Spleen (tissue), 7 donors: ENCODE results near the gene GRIPAP1.

Experiments
- POLR2AphosphoS5 ChIP-seq, 3 donors: sonication (generic); formaldehyde crosslinking; IDR thresholded peaks; one replicate each; pipeline ENCODE4 v1.5.1; 2017; ENCODE audit warnings: antibody characterized with exemption in 3 of 3
- TF ChIP-seq, protein P1 (sequence below), 11 experiments: fragments of 200-600 bp in 7 of 11; fragments of 450-650 bp in 4 of 11; sonication (generic) in 4 of 11; IDR thresholded peaks in 8 of 11; conservative IDR thresholded peaks in 3 of 11; 1 replicate in 7 of 11; 2 replicates in 4 of 11; pipeline versions ENCODE4 v1.4.0 to v1.8.0; 2016 to 2021; ENCODE audit warnings: antibody characterized with exemption in 11 of 11, inconsistent platforms in 4 of 11, mild to moderate bottlenecking in 1 of 11
- donor health status: DM: no; HTN: no; CAD: no; lungs with moderate emphysema.
- donor health status: DM: no; HTN: no; CAD: no.
- donor health status: DM: no; HTN: no; CAD: no.

DNA sequence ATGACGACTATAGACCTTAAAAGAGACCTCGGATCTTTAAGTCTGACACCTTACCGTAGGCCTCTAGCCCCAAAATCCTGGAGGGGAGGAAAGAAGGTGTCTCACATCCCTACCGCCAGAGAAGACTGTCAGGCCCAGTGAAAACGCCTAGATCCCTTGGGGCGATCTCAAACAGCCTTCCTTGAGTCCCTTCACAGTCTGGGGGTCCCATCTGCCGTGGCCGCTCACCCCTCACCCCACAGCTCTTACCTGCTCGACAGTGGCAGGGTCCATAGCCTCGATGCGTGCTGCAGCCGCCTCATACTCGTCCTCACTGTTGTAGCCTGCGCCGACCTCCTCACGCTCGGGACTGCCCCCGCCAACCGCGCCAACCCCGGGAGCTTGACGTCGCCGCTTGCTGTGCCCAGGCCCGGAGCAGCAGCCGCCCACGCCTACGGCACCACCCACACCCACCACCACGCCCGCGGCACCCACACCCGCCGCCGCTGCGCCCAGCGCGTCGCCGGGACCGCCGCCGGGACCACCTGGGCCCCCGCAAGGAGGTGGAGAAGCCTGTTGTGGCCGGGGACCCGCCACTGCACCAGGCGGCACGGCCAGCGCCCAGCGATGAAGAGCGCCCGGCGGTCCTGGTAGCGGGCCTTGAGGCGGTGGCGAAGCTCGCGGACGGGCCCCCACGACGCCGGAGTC is 45.2 kb downstream of the GRIPAP1 start:
- TF ChIP-seq, protein P1, sequence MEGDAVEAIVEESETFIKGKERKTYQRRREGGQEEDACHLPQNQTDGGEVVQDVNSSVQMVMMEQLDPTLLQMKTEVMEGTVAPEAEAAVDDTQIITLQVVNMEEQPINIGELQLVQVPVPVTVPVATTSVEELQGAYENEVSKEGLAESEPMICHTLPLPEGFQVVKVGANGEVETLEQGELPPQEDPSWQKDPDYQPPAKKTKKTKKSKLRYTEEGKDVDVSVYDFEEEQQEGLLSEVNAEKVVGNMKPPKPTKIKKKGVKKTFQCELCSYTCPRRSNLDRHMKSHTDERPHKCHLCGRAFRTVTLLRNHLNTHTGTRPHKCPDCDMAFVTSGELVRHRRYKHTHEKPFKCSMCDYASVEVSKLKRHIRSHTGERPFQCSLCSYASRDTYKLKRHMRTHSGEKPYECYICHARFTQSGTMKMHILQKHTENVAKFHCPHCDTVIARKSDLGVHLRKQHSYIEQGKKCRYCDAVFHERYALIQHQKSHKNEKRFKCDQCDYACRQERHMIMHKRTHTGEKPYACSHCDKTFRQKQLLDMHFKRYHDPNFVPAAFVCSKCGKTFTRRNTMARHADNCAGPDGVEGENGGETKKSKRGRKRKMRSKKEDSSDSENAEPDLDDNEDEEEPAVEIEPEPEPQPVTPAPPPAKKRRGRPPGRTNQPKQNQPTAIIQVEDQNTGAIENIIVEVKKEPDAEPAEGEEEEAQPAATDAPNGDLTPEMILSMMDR (IDR thresholded peaks at IDR 0.05 in 8 of 11, conservative IDR thresholded peaks at IDR 0.05 in 3 of 11) = no peak
- peak in 1 of 3 donors; percentile 7 for TF ChIP-seq POLR2AphosphoS5 (IDR thresholded peaks at IDR 0.05)
